ENCODE results near the gene MATN4.

DNA sequence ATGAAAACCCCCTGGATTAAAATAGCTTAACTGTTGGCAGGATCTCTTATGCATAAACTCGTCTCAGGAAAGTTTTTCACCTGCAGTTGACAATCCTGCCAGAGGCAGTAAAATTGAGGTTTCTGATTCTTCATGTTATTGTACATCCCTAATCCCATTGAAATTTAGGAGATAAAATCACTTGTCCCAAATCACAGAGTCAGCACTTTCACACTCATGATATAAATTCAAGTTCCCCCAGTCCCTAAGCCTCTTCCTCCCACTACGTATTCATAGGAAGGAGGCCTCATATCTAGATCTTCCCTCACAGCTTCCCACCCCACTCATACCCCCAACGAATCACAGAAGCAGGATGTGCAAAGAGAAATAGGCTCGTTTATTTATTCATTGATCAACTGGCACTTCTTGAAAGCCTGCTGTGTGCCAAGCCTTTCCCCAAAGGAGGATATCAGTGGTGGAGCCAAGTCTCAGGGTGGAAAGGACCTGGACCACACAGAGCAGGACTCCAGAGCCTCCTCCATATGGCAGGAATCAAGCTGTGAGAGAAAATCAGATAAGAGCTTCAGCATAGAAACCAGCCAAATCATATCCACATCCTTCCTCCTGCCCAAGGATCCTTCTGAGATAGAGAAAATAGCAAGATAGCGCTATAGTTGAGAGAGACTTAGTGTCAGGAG, 56.1 kb downstream of the MATN4 start:
- TF ChIP-seq POLR2AphosphoS5 (IDR thresholded peaks at IDR 0.05; ENCODE audit: insufficient read depth in 1 of 2, low read depth in 1 of 2) (no peak), POLR2A (IDR thresholded peaks at IDR 0.05) (no peak)
- TF ChIP-seq, protein P1, sequence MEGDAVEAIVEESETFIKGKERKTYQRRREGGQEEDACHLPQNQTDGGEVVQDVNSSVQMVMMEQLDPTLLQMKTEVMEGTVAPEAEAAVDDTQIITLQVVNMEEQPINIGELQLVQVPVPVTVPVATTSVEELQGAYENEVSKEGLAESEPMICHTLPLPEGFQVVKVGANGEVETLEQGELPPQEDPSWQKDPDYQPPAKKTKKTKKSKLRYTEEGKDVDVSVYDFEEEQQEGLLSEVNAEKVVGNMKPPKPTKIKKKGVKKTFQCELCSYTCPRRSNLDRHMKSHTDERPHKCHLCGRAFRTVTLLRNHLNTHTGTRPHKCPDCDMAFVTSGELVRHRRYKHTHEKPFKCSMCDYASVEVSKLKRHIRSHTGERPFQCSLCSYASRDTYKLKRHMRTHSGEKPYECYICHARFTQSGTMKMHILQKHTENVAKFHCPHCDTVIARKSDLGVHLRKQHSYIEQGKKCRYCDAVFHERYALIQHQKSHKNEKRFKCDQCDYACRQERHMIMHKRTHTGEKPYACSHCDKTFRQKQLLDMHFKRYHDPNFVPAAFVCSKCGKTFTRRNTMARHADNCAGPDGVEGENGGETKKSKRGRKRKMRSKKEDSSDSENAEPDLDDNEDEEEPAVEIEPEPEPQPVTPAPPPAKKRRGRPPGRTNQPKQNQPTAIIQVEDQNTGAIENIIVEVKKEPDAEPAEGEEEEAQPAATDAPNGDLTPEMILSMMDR (IDR thresholded peaks at IDR 0.05), result no peak

Data from vagina (tissue), 2 donors.